HepG2 (cell line): Measurements from ENCODE around the gene LYZL1. TPM values are rescaled to one million over a fixed set of nuclear protein-coding genes. Genes with fewer than 3 reads are reported as not detected.

Source experiments
- ATAC-seq: fragments of 200-7000 bp; cut with Tn5 transposase; 3 replicates; pipeline ENCODE4 v1.9.1; 2020; ENCODE audit warnings: mild to moderate bottlenecking, moderate library complexity
- BruUV-seq: library from RNA; stranded (reverse); fragments of 400-500 nt; replicated peaks from 2 replicates; lab custom pipeline; 2021; lab: Mats Ljungman, UMichigan
- CTCF ChIA-PET: fragments of 300-600 bp; formaldehyde crosslinking; extraction: SDS; loops from one replicate; lab custom pipeline; 2021; ENCODE audit warnings: low total read pairs, inconsistent platforms, low intra/inter-chr PET ratio; lab: Yijun Ruan, JAX
- POLR2A ChIA-PET: fragments of 350-600 bp; sonication (Branson Sonifier 250); formaldehyde crosslinking; loops from one replicate; lab custom pipeline; 2020; ENCODE audit warnings: antibody characterized with exemption, inconsistent platforms; lab: Yijun Ruan, JAX
- DNase-seq: peaks from one replicate; pipeline ENCODE4 v3.0.0-alpha.2; 2015; ENCODE audit warnings: low spot score
- FAIRE-seq: peaks from 3 replicates; lab custom pipeline; 2011; peaks lifted over from hg19 to GRCh38; lab: Jason Lieb, UNC
- H2AFZ ChIP-seq: one replicate; pipeline ENCODE4 v1.6.1; 2011; ENCODE audit warnings: low read length, inconsistent platforms
- H3K27ac ChIP-seq: fragments of 300-600 bp; 3 replicates; pipeline ENCODE4 v1.8.0; 2011; ENCODE audit warnings: mixed run types, mild to moderate bottlenecking, mixed read lengths, low read length, inconsistent platforms; ENCODE audit not compliant: insufficient read depth; ENCODE audit errors: extremely low read length
- H3K27me3 ChIP-seq, 2 experiments: fragments of 200-600 bp in 1 of 2; 2 replicates in 1 of 2; 3 replicates in 1 of 2; pipeline versions ENCODE4 v1.6.0 to v1.8.0; 2011; ENCODE audit warnings: low read length in 2 of 2, mild to moderate bottlenecking in 2 of 2, moderate library complexity in 2 of 2, inconsistent platforms in 1 of 2; ENCODE audit not compliant: insufficient read depth in 2 of 2, control insufficient read depth in 1 of 2
- H3K36me3 ChIP-seq, 2 experiments: fragments of 200-600 bp in 1 of 2; replicated peaks in 1 of 2; 2 replicates in 1 of 2; 3 replicates in 1 of 2; pipeline versions ENCODE4 v1.5.1 to v1.8.0; 2011; ENCODE audit warnings: low read length in 2 of 2, inconsistent platforms in 1 of 2; ENCODE audit not compliant: insufficient read depth in 2 of 2, control insufficient read depth in 1 of 2
- H3K4me1 ChIP-seq: 2 replicates; pipeline ENCODE4 v1.5.1; 2012; ENCODE audit warnings: low read length, inconsistent platforms; ENCODE audit not compliant: insufficient read depth
- H3K4me2 ChIP-seq: 2 replicates; pipeline ENCODE4 v1.6.0; 2011; ENCODE audit warnings: low read depth, low read length, inconsistent platforms
- H3K4me3 ChIP-seq, 3 experiments: fragments of 200-600 bp in 1 of 3; sonication (generic), shearing (Covaris generic) in 1 of 3; replicated peaks in 1 of 3; 2 replicates each; pipeline ENCODE4 v1.5.1; 2011 to 2016; ENCODE audit warnings: low read length in 3 of 3, inconsistent platforms in 2 of 3, low read depth in 2 of 3, mild to moderate bottlenecking in 2 of 3, control low read depth in 1 of 3, mixed read lengths in 1 of 3; ENCODE audit not compliant: insufficient read depth in 1 of 3
- H3K79me2 ChIP-seq: one replicate; pipeline ENCODE4 v1.6.1; 2011; ENCODE audit warnings: low read length, inconsistent platforms; ENCODE audit not compliant: insufficient read depth
- H3K9ac ChIP-seq: 2 replicates; pipeline ENCODE4 v1.6.0; 2011; ENCODE audit warnings: mild to moderate bottlenecking, low read depth, low read length, inconsistent platforms; ENCODE audit not compliant: insufficient read depth
- H3K9me3 ChIP-seq: 2 replicates; pipeline ENCODE4 v1.5.1; 2012; ENCODE audit warnings: mild to moderate bottlenecking, low read length
- H4K20me1 ChIP-seq: 2 replicates; pipeline ENCODE4 v1.6.0; 2011; ENCODE audit warnings: inconsistent platforms, mild to moderate bottlenecking, low read length, moderate library complexity; ENCODE audit not compliant: insufficient read depth
- BRD4 ChIP-seq: sonication (generic); formaldehyde crosslinking; IDR thresholded peaks from 2 replicates; pipeline ENCODE4 v1.4.0; 2020; ENCODE audit warnings: missing genetic modification reagents
- HOXA5 ChIP-seq: sonication (generic); formaldehyde crosslinking; IDR thresholded peaks from 2 replicates; pipeline ENCODE4 v1.4.0; 2020; ENCODE audit warnings: missing genetic modification reagents
- MTF1 ChIP-seq: sonication (generic); formaldehyde crosslinking; IDR thresholded peaks from 2 replicates; pipeline ENCODE4 v1.5.0; 2020; ENCODE audit warnings: missing genetic modification reagents
- SRY ChIP-seq: sonication (generic); formaldehyde crosslinking; IDR thresholded peaks from 2 replicates; pipeline ENCODE4 v1.8.0; 2022; ENCODE audit warnings: mild to moderate bottlenecking, missing genetic modification reagents
- ZNF430 ChIP-seq: sonication (generic); formaldehyde crosslinking; IDR thresholded peaks from 2 replicates; pipeline ENCODE4 v1.9.0; 2021; ENCODE audit warnings: mild to moderate bottlenecking, missing genetic modification reagents
- ZNF441 ChIP-seq: sonication (generic); formaldehyde crosslinking; IDR thresholded peaks from 2 replicates; pipeline ENCODE4 v1.7.0; 2021; ENCODE audit warnings: missing genetic modification reagents, borderline replicate concordance
- ZNF530 ChIP-seq: sonication (generic); formaldehyde crosslinking; IDR thresholded peaks from 2 replicates; pipeline ENCODE4 v1.5.0; 2020; ENCODE audit warnings: low read depth, mild to moderate bottlenecking, missing genetic modification reagents
- WGBS: methylation state at CpG from one replicate; pipeline ENCODE4 v1.1.6; 2017; ENCODE audit warnings: low lambda C conversion rate; 5-methylcytosine and 5-hydroxymethylcytosine counted together
- in situ Hi-C: cut with HindIII; loops from 2 replicates; pipeline ENCODE4 v1.10.0; 2017; ENCODE audit warnings: low pct_unique_long_range_greater_than_20kb; ENCODE audit not compliant: extremely low pct_ligation_motif_present
- intact Hi-C: fragments of 100-400 bp; cut with micrococcal nuclease; formaldehyde crosslinking; loops from one replicate; pipeline ENCODE4 v1.10.0; 2022; ENCODE audit not compliant: unreplicated experiment
- polyA plus RNA-seq, 8 experiments: library from polyadenylated mRNA; depleted of rRNA in 3 of 8; stranded (reverse) in 7 of 8; unstranded in 1 of 8; fragments of >200 nt; fragmentation: Illumina TruSeq in 4 of 8; extraction: Trizol in 4 of 8; gene quantifications; 2 replicates each; pipeline versions ENCODE4 v1.2.1 to v1.2.3, GENCODE V29; 2011 to 2016; ENCODE audit warnings: low read depth in 4 of 8, missing spikeins in 1 of 8, mixed read lengths in 1 of 8; ENCODE audit not compliant: insufficient read depth in 1 of 8
- total RNA-seq, 5 experiments: library from RNA; depleted of rRNA; stranded (reverse); fragments of >200 nt; fragmentation: Illumina TruSeq; extraction: Trizol; gene quantifications; 2 replicates each; pipeline ENCODE4 v1.2.3, GENCODE V29; 2016; ENCODE audit warnings: low read depth in 1 of 5
- TF ChIP-seq, protein P1 (sequence below): sonication (generic); formaldehyde crosslinking; conservative IDR thresholded peaks from 2 replicates; pipeline ENCODE4 v1.4.0; 2020; ENCODE audit warnings: missing genetic modification reagents
- TF ChIP-seq, protein P2 (sequence below): IDR thresholded peaks from 2 replicates; pipeline ENCODE4 v1.6.1; 2016; ENCODE audit warnings: mild to moderate bottlenecking

Gene LYZL1
- total and polyA plus RNA-seq, 2 of the 13 experiments (the other 11 are each of a cell fraction or from before 2014, with no cell fraction given): not detected

DNA sequence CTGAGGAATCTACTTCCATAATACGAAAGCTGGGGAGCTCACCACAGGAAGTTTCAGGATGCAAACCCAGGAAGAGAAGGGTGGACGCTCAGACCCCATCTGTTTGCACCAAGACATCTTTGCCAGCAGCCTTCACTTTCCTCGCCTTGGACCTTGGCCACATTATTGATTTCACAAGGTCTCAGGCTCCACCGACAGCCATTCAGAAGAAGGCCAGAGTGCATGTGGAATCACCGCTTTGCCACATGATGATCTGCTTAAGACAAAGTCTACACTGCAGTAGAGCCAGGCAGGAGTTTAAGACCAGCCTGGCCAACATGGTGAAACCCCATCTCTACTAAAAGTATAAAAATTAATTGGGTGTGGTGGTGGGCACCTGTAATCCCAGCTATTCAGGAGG is 60.0 kb downstream of the LYZL1 start:
- ChIA-PET CTCF (no interaction called here), POLR2A (no interaction called here)
- Histone ChIP-seq H3K27ac (no peak overlapping the region), H3K9me3 (no peaks in the 10 kb centered on the region), H3K4me1 (peaks cover 75% of the 10 kb centered on the region), H3K79me2 (no peaks in the 10 kb centered on the region), H4K20me1 (no peaks in the 10 kb centered on the region), H3K4me2 (no peak overlapping the region), H3K9ac (no peak overlapping the region), H3K4me3 (no peak overlapping the region), H2AFZ (no peak overlapping the region), H3K36me3 (no peaks in the 10 kb centered on the region), H3K27me3 (no peaks in the 10 kb centered on the region)
- 85% methylated on average over 3 of the region's 5 CpGs for WGBS
- in situ Hi-C loops (no loop called here), intact Hi-C loops (no loop called here)
- ATAC-seq (no peak), DNase-seq (no peak), FAIRE-seq (no peak)
- no TSS peak for BruUV-seq
- TF ChIP-seq ZNF441 (CRISPR knock-in tag) (no peak), ZNF530 (CRISPR knock-in tag) (no peak), HOXA5 (no peak), ZNF430 (no peak), BRD4 (CRISPR knock-in tag) (no peak), SRY (no peak)
- TF ChIP-seq, protein P1, sequence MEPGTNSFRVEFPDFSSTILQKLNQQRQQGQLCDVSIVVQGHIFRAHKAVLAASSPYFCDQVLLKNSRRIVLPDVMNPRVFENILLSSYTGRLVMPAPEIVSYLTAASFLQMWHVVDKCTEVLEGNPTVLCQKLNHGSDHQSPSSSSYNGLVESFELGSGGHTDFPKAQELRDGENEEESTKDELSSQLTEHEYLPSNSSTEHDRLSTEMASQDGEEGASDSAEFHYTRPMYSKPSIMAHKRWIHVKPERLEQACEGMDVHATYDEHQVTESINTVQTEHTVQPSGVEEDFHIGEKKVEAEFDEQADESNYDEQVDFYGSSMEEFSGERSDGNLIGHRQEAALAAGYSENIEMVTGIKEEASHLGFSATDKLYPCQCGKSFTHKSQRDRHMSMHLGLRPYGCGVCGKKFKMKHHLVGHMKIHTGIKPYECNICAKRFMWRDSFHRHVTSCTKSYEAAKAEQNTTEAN (CRISPR knock-in tag): no peak

DNA sequence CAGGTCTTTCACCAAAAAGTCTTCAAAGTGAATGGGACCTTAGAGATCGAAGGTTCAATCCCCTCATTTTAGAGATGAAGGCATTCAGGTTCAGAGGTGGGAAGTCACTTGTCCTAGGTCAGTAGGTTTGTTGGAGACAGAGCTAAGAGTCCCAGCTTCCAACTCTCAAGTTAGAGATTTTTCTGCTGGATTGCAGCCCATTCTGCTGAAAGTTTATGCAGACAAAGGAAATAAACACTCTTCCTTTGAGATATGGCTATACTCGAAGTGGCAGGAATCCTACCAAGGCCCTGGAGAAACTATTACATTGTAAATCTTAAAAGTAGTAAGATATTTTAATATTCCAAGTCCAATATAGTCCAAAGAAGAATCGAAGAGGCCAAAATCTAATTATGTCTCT is 64.4 kb downstream of the LYZL1 start:
- no peaks in the 10 kb centered on the region for H3K36me3 ChIP-seq
- no peaks in the 10 kb centered on the region for H3K79me2 ChIP-seq
- H3K4me2 ChIP-seq: peak overlapping the region; percentile 20; the same call in 1 of the 2 replicates
- TF ChIP-seq, protein P2, sequence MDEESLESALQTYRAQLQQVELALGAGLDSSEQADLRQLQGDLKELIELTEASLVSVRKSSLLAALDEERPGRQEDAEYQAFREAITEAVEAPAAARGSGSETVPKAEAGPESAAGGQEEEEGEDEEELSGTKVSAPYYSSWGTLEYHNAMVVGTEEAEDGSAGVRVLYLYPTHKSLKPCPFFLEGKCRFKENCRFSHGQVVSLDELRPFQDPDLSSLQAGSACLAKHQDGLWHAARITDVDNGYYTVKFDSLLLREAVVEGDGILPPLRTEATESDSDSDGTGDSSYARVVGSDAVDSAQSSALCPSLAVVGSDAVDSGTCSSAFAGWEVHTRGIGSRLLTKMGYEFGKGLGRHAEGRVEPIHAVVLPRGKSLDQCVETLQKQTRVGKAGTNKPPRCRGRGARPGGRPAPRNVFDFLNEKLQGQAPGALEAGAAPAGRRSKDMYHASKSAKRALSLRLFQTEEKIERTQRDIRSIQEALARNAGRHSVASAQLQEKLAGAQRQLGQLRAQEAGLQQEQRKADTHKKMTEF (CRISPR knock-in tag): 0 out of 2 replicates have a peak, but pooled peaks have one; percentile 2
- no peak for TF ChIP-seq MTF1
- TF ChIP-seq, all 625 proteins: peak for 1
- no peaks in the 10 kb centered on the region for H4K20me1 ChIP-seq
- H3K9ac ChIP-seq: peak overlapping the region; percentile 36; the same call in 1 of the 2 replicates
- BruUV-seq: no TSS peak
- ATAC-seq (no peak), DNase-seq (no peak), FAIRE-seq (peak; percentile 48)
- in situ Hi-C loops: no loop called here
- no peaks in the 10 kb centered on the region for H3K9me3 ChIP-seq
- H3K4me3 ChIP-seq: no peak overlapping the region
- peaks cover 86% of the 10 kb centered on the region for H3K4me1 ChIP-seq
- H3K27me3 ChIP-seq: no peaks in the 10 kb centered on the region
- 76% methylated on average over 3 of the region's 3 CpGs for WGBS
- intact Hi-C loops: loop anchor here (5.0 kb wide), 1 partner anchor 36 kb away; no protein-coding TSS in a partner anchor
- ChIA-PET CTCF (no interaction called here), POLR2A (interaction anchor here (1.5 to 1.9 kb wide), 2 partner anchors 25 to 35 kb away, joined by 11 to 15 read pairs; no protein-coding TSS in a partner anchor)
- H3K27ac ChIP-seq: peak overlapping the region; percentile 52
- no peak overlapping the region for H2AFZ ChIP-seq
